Ectodermal cell (in vitro differentiated cells): ENCODE results near the gene NR1H3.

Source experiments
- H3K27ac ChIP-seq: 2 replicates; pipeline ENCODE4 v1.7.0; 2013; ENCODE audit warnings: mild to moderate bottlenecking, low read depth, low read length; ENCODE audit not compliant: insufficient read depth, poor library complexity, severe bottlenecking
- H3K27me3 ChIP-seq: 2 replicates; pipeline ENCODE4 v1.7.0; 2013; ENCODE audit warnings: mild to moderate bottlenecking, low read length; ENCODE audit not compliant: insufficient read depth, control insufficient read depth, poor library complexity, severe bottlenecking
- H3K36me3 ChIP-seq: one replicate; pipeline ENCODE4 v1.7.0; 2013; ENCODE audit warnings: low read length; ENCODE audit not compliant: control insufficient read depth, insufficient read depth
- H3K4me1 ChIP-seq: one replicate; pipeline ENCODE4 v1.7.0; 2013; ENCODE audit warnings: low read length; ENCODE audit not compliant: control insufficient read depth, insufficient read depth
- H3K4me3 ChIP-seq: 2 replicates; pipeline ENCODE4 v1.7.0; 2013; ENCODE audit warnings: low read depth, low read length, control low read depth; ENCODE audit not compliant: insufficient read depth
- H3K9me3 ChIP-seq: 2 replicates; pipeline ENCODE4 v1.7.0; 2013; ENCODE audit warnings: mild to moderate bottlenecking, low read length, moderate library complexity; ENCODE audit not compliant: control insufficient read depth
- WGBS, 2 experiments: methylation state at CpG; one replicate each; pipeline ENCODE4 v1.1.7; 2013; ENCODE audit warnings: missing lambda C conversion rate in 2 of 2; 5-methylcytosine and 5-hydroxymethylcytosine counted together

Gene NR1H3

GRCh38 chr11:47225552-47226400 is 32.0 kb upstream of the NR1H3 start:
- no peaks in the 10 kb centered on the region for H3K9me3 ChIP-seq
- H3K4me3 ChIP-seq, result no peak overlapping the region
- H3K36me3 ChIP-seq, result peaks cover 13% of the 10 kb centered on the region
- 95 to 97% methylated on average over 6 of the region's 7 CpGs for WGBS, 2 experiments
- no peak overlapping the region for H3K27ac ChIP-seq
- H3K4me1 ChIP-seq, result no peaks in the 10 kb centered on the region
- H3K27me3 ChIP-seq, result no peaks in the 10 kb centered on the region

GRCh38 chr11:47229161-47229560 is 28.6 kb upstream of the NR1H3 start:
- Histone ChIP-seq H3K27ac (no peak overlapping the region), H3K36me3 (peaks cover 13% of the 10 kb centered on the region), H3K27me3 (no peaks in the 10 kb centered on the region), H3K9me3 (no peaks in the 10 kb centered on the region), H3K4me3 (no peak overlapping the region), H3K4me1 (no peaks in the 10 kb centered on the region)
- WGBS, 2 experiments, result 94 to 95% methylated on average over 8 of the region's 8 CpGs

- Histone ChIP-seq H3K9me3 (no peaks in the 10 kb centered on the region), H3K4me1 (no peaks in the 10 kb centered on the region), H3K36me3 (no peaks in the 10 kb centered on the region), H3K4me3 (no peak overlapping the region), H3K27ac (no peak overlapping the region), H3K27me3 (no peaks in the 10 kb centered on the region)
- WGBS, 2 experiments, result 95 to 96% methylated on average over 4 of the region's 4 CpGs
Measured at GRCh38 chr11:47233051-47233450, 24.7 kb upstream of the NR1H3 start.

GRCh38 chr11:47233989-47234668 is 23.7 kb upstream of the NR1H3 start:
- WGBS, 2 experiments, result 91% methylated on average over 11 of the region's 11 CpGs
- Histone ChIP-seq H3K36me3 (peaks cover 7% of the 10 kb centered on the region), H3K27me3 (no peaks in the 10 kb centered on the region), H3K4me1 (no peaks in the 10 kb centered on the region), H3K9me3 (no peaks in the 10 kb centered on the region), H3K4me3 (no peak overlapping the region), H3K27ac (no peak overlapping the region)

- no peak overlapping the region for H3K27ac ChIP-seq
- H3K9me3 ChIP-seq, result no peaks in the 10 kb centered on the region
- H3K4me1 ChIP-seq, result no peaks in the 10 kb centered on the region
- WGBS, 2 experiments, result 94 to 95% methylated on average over 12 of the region's 12 CpGs
- peaks cover 11% of the 10 kb centered on the region for H3K36me3 ChIP-seq
- H3K27me3 ChIP-seq, result no peaks in the 10 kb centered on the region
- no peak overlapping the region for H3K4me3 ChIP-seq
Measured at GRCh38 chr11:47234669-47235100, 23.1 kb upstream of the NR1H3 start.

GRCh38 chr11:47235163-47235562 is 22.6 kb upstream of the NR1H3 start:
- no peak overlapping the region for H3K27ac ChIP-seq
- no peaks in the 10 kb centered on the region for H3K9me3 ChIP-seq
- no peaks in the 10 kb centered on the region for H3K27me3 ChIP-seq
- H3K4me3 ChIP-seq, result no peak overlapping the region
- WGBS, 2 experiments, result 95% methylated on average over 12 of the region's 12 CpGs
- H3K36me3 ChIP-seq, result peaks cover 11% of the 10 kb centered on the region
- H3K4me1 ChIP-seq, result no peaks in the 10 kb centered on the region

- Histone ChIP-seq H3K27ac (no peak overlapping the region), H3K36me3 (peaks cover 15% of the 10 kb centered on the region), H3K27me3 (no peaks in the 10 kb centered on the region), H3K4me1 (no peaks in the 10 kb centered on the region), H3K4me3 (no peak overlapping the region), H3K9me3 (no peaks in the 10 kb centered on the region)
- 93 to 96% methylated on average over 5 of the region's 5 CpGs for WGBS, 2 experiments
Measured at GRCh38 chr11:47236482-47236881, 21.3 kb upstream of the NR1H3 start.

GRCh38 chr11:47239852-47240251 is 17.9 kb upstream of the NR1H3 start:
- Histone ChIP-seq H3K27ac (no peak overlapping the region), H3K4me3 (no peak overlapping the region), H3K4me1 (no peaks in the 10 kb centered on the region), H3K27me3 (no peaks in the 10 kb centered on the region), H3K36me3 (peaks cover 38% of the 10 kb centered on the region), H3K9me3 (no peaks in the 10 kb centered on the region)
- WGBS, 2 experiments, result 95 to 97% methylated on average over 10 of the region's 10 CpGs

- H3K4me1 ChIP-seq, result no peaks in the 10 kb centered on the region
- H3K9me3 ChIP-seq, result no peaks in the 10 kb centered on the region
- 95 to 98% methylated on average over 3 of the region's 3 CpGs for WGBS, 2 experiments
- H3K27me3 ChIP-seq, result no peaks in the 10 kb centered on the region
- peaks cover 50% of the 10 kb centered on the region for H3K36me3 ChIP-seq
- H3K4me3 ChIP-seq, result no peak overlapping the region
- no peak overlapping the region for H3K27ac ChIP-seq
Measured at GRCh38 chr11:47241841-47242301, 15.9 kb upstream of the NR1H3 start.

GRCh38 chr11:47242596-47243192 is 15.1 kb upstream of the NR1H3 start:
- H3K36me3 ChIP-seq, result peaks cover 50% of the 10 kb centered on the region
- no peaks in the 10 kb centered on the region for H3K27me3 ChIP-seq
- 95% methylated on average over 21 of the region's 21 CpGs for WGBS, 2 experiments
- H3K4me3 ChIP-seq, result no peak overlapping the region
- H3K4me1 ChIP-seq, result peaks cover 2% of the 10 kb centered on the region
- no peak overlapping the region for H3K27ac ChIP-seq
- no peaks in the 10 kb centered on the region for H3K9me3 ChIP-seq
